GM23248 (cell line): Measurements from ENCODE around the gene SLC9A4.

Experiments used
- EZH2 ChIP-seq: fragments of 200-600 bp; sonication (generic); IDR thresholded peaks from 2 replicates; pipeline ENCODE4 v1.6.1; 2018; ENCODE audit warnings: antibody characterized with exemption, mild to moderate bottlenecking; ENCODE audit not compliant: insufficient read depth, poor library complexity, severe bottlenecking
- EZH2phosphoT487 ChIP-seq: fragments of 200-600 bp; sonication (generic); IDR thresholded peaks from 2 replicates; pipeline ENCODE4 v1.6.1; 2018; ENCODE audit warnings: antibody characterized with exemption, moderate library complexity, mild to moderate bottlenecking, low read depth; ENCODE audit not compliant: insufficient read depth

DNA sequence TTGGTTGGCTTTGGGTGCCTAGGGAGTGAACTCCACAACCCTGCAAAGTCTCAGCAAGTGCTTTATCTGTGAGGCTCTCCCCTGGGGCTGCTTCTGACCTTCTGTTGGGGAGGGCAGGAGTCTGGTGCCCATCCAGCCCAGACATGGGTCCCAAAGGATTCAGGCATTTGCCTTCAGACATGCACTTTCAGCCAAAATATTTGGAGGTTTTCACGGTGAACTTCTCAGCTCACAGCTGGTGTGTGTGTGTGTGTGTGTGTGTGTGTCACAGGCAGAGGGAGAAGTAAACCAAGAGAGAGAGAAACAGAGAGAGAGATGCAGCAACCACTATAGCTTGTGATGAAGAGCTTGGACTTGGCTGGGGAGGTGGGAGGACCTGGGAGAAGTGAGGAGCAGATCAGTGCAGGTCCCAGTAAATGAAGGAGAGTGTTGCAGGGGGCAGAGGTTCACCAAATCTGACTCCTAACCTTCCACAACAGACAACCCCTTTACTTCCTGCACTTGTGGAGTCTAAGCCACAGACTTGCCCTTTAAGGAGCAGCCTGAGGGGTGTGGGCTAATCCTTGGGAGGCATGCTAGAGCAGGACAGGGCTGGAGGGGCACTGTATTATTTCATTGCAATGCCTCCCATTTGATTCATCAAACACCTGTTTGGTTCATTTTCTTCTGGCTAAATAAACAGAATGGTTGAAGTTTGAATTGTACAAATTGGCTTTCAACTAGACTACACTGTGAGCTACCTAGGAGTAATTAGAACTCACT, 14.1 kb downstream of the SLC9A4 start:
- TF ChIP-seq EZH2phosphoT487 = no peak
- TF ChIP-seq EZH2 = no peak
